Sigmoid colon (tissue), 4 donors: Measurements from ENCODE around the gene TM9SF2.

Experiments
- CTCF ChIP-seq, 4 experiments: fragments of 450-650 bp in 3 of 4; fragments of 200-600 bp in 1 of 4; IDR thresholded peaks; one replicate each; pipeline ENCODE4 v1.5.1; 2016 to 2019; ENCODE audit warnings: antibody characterized with exemption in 4 of 4, mild to moderate bottlenecking in 3 of 4, moderate library complexity in 2 of 4
- EP300 ChIP-seq, 4 donors: sonication (generic); formaldehyde crosslinking; IDR thresholded peaks; one replicate each; pipeline ENCODE4 v1.6.1; 2017; ENCODE audit warnings: antibody characterized with exemption in 4 of 4
- POLR2AphosphoS5 ChIP-seq, 4 donors: sonication (generic); formaldehyde crosslinking; IDR thresholded peaks; one replicate each; pipeline ENCODE4 v1.6.1; 2017; ENCODE audit warnings: antibody characterized with exemption in 4 of 4

- TF ChIP-seq CTCF (IDR thresholded peaks at IDR 0.05): no peak
- no peak for TF ChIP-seq POLR2AphosphoS5 (IDR thresholded peaks at IDR 0.05)
- TF ChIP-seq EP300 (IDR thresholded peaks at IDR 0.05): no peak
Measured at GRCh38 chr13:99507986-99508385, 6.7 kb downstream of the TM9SF2 start.
